ENCODE results near the gene GAK. TPM values are rescaled to one million over a fixed set of nuclear protein-coding genes. Genes with fewer than 3 reads are reported as not detected.

GAK gene
- total RNA-seq, 1 donor: 44.0 TPM

GRCh38 chr4:844752-845232 lies 87.3 kb downstream of the GAK start:
- no peak for TF ChIP-seq CTCF (IDR thresholded peaks at IDR 0.05; ENCODE audit: insufficient read depth, low read depth, low read length)
- DNase-seq (ENCODE audit: low read depth): no peak
- H3K4me3 ChIP-seq (ENCODE audit: low read depth, low read length): no peak overlapping the region

- no peak for DNase-seq (ENCODE audit: low read depth)
- no peak for TF ChIP-seq CTCF (IDR thresholded peaks at IDR 0.05; ENCODE audit: insufficient read depth, low read depth, low read length)
- no peak overlapping the region for H3K4me3 ChIP-seq (ENCODE audit: low read depth, low read length)
These were observed 92.3 kb downstream of the GAK start for GRCh38 chr4:839675-840443.

GRCh38 chr4:837772-838171 lies 94.3 kb downstream of the GAK start:
- TF ChIP-seq CTCF (IDR thresholded peaks at IDR 0.05; ENCODE audit: insufficient read depth, low read depth, low read length): no peak

GRCh38 chr4:836750-837301 lies 95.3 kb downstream of the GAK start:
- TF ChIP-seq CTCF (IDR thresholded peaks at IDR 0.05; ENCODE audit: insufficient read depth, low read depth, low read length): no peak
- no peak for DNase-seq (ENCODE audit: low read depth)
- no peak overlapping the region for H3K4me3 ChIP-seq (ENCODE audit: low read depth, low read length)

More at GRCh38 chr4:837772-838171, 94.3 kb downstream of the GAK start:
- no peak overlapping the region for H3K4me3 ChIP-seq (ENCODE audit: low read depth, low read length)
- DNase-seq (ENCODE audit: low read depth): no peak

GRCh38 chr4:836003-836511 lies 96.1 kb downstream of the GAK start:
- DNase-seq (ENCODE audit: low read depth): no peak
- H3K4me3 ChIP-seq (ENCODE audit: low read depth, low read length): no peak overlapping the region
- TF ChIP-seq CTCF (IDR thresholded peaks at IDR 0.05; ENCODE audit: insufficient read depth, low read depth, low read length): no peak

GRCh38 chr4:835148-836002 lies 96.7 kb downstream of the GAK start:
- no peak for TF ChIP-seq CTCF (IDR thresholded peaks at IDR 0.05; ENCODE audit: insufficient read depth, low read depth, low read length)
- no peak overlapping the region for H3K4me3 ChIP-seq (ENCODE audit: low read depth, low read length)
- DNase-seq (ENCODE audit: low read depth): no peak

Data from fibroblast of villous mesenchyme (primary cell).